ENCODE results near the gene SCN10A. TPM values are rescaled to one million over a fixed set of nuclear protein-coding genes. Genes with fewer than 3 reads are reported as not detected.

SCN10A gene
- total and polyA plus RNA-seq, 9 of the 15 experiments (the other 6 are each of a cell fraction or from before 2014, with no cell fraction given): not detected

- no peak for TF ChIP-seq ZBTB40 (IDR thresholded peaks at IDR 0.05)
- TF ChIP-seq ZBTB40 (CRISPR knock-in tag; IDR thresholded peaks at IDR 0.05): no peak
- no peak for TF ChIP-seq ZFP36 (IDR thresholded peaks at IDR 0.05; ENCODE audit: low read depth, low read length, partially characterized antibody)
- TF ChIP-seq HNRNPH1 (optimal IDR thresholded peaks at IDR 0.05; ENCODE audit: low read depth, low read length): no peak
- TF ChIP-seq NCOA2 (IDR thresholded peaks at IDR 0.05; ENCODE audit: partially characterized antibody in 2 of 2): peak in 1 of 2 experiments; percentile 57
- TF ChIP-seq RBFOX2 (IDR thresholded peaks at IDR 0.05; ENCODE audit: low read depth, low read length): peak; percentile 57
- TF ChIP-seq U2AF2 (optimal IDR thresholded peaks at IDR 0.05; ENCODE audit: low read depth, low read length): no peak
- no peak for TF ChIP-seq ZNF146 (CRISPR knock-in tag; IDR thresholded peaks at IDR 0.05; ENCODE audit: unreplicated experiment)
- no peak for TF ChIP-seq JUNB (CRISPR knock-in tag; conservative IDR thresholded peaks at IDR 0.05)
- no peak for TF ChIP-seq ZNF395 (CRISPR knock-in tag; IDR thresholded peaks at IDR 0.05)
- no peak for TF ChIP-seq ZNF785 (CRISPR knock-in tag; IDR thresholded peaks at IDR 0.05)
- TF ChIP-seq FOXM1 (IDR thresholded peaks at IDR 0.05; ENCODE audit: low read depth): no peak
- no peak for TF ChIP-seq FOXM1 (CRISPR knock-in tag; IDR thresholded peaks at IDR 0.05; ENCODE audit: low read depth)
- TF ChIP-seq SNAPC5 (CRISPR knock-in tag; IDR thresholded peaks at IDR 0.05): no peak
- no peak for TF ChIP-seq FOS (IDR thresholded peaks at IDR 0.05; ENCODE audit: extremely low read depth, insufficient read length)
- no peak for TF ChIP-seq GABPB2 (CRISPR knock-in tag; conservative IDR thresholded peaks at IDR 0.05)
- TF ChIP-seq STAT5B (CRISPR knock-in tag; IDR thresholded peaks at IDR 0.05): no peak
- no peak for TF ChIP-seq PRMT5 (CRISPR knock-in tag; IDR thresholded peaks at IDR 0.05)
- TF ChIP-seq ZNF354B (CRISPR knock-in tag; IDR thresholded peaks at IDR 0.05): no peak
- TF ChIP-seq ZNF695 (CRISPR knock-in tag; IDR thresholded peaks at IDR 0.05): no peak
These were observed 166.3 kb downstream of the SCN10A start, which contains the start of gene SCN5A (continued) for GRCh38 chr3:38649500-38650247.
